ACC112 (cell line): ENCODE results near the gene AKR1C2.
"Not testable (repeated sequence)": the region's sequence is repeated elsewhere in the genome, so short reads cannot be mapped to it uniquely, and the experiment has no call there.

Source experiments
- H2AFZ ChIP-seq: fragments of 200-600 bp; sonication (generic); one replicate; pipeline ENCODE4 v1.6.0; 2017; ENCODE audit warnings: antibody characterized with exemption, low read length; ENCODE audit not compliant: unreplicated experiment
- H3K27ac ChIP-seq: fragments of 200-600 bp; sonication (generic); 2 replicates; pipeline ENCODE4 v1.5.1; 2014; ENCODE audit warnings: low read depth, mild to moderate bottlenecking, antibody characterized with exemption, low read length, moderate library complexity
- H3K27me3 ChIP-seq: fragments of 200-600 bp; sonication (generic); 2 replicates; pipeline ENCODE4 v1.6.1; 2014; ENCODE audit warnings: mild to moderate bottlenecking, antibody characterized with exemption, low read length, moderate library complexity, mixed read lengths; ENCODE audit not compliant: insufficient read depth
- H3K36me3 ChIP-seq: fragments of 200-600 bp; sonication (generic); 2 replicates; pipeline ENCODE4 v1.6.1; 2016; ENCODE audit warnings: mild to moderate bottlenecking, antibody characterized with exemption, low read length, moderate library complexity, mixed read lengths; ENCODE audit not compliant: insufficient read depth
- H3K4me1 ChIP-seq: fragments of 200-600 bp; sonication (generic); one replicate; pipeline ENCODE4 v1.6.1; 2016; ENCODE audit warnings: low read length, mixed read lengths; ENCODE audit not compliant: insufficient read depth, unreplicated experiment, control insufficient read depth
- H3K4me3 ChIP-seq: fragments of 200-600 bp; sonication (generic); 2 replicates; pipeline ENCODE4 v1.5.1; 2014; ENCODE audit warnings: mild to moderate bottlenecking, low read depth, low read length
- H3K79me2 ChIP-seq: fragments of 200-600 bp; sonication (generic); one replicate; pipeline ENCODE4 v1.6.0; 2016; ENCODE audit warnings: low read length; ENCODE audit not compliant: control insufficient read depth, unreplicated experiment, insufficient read depth

AKR1C2 gene

DNA sequence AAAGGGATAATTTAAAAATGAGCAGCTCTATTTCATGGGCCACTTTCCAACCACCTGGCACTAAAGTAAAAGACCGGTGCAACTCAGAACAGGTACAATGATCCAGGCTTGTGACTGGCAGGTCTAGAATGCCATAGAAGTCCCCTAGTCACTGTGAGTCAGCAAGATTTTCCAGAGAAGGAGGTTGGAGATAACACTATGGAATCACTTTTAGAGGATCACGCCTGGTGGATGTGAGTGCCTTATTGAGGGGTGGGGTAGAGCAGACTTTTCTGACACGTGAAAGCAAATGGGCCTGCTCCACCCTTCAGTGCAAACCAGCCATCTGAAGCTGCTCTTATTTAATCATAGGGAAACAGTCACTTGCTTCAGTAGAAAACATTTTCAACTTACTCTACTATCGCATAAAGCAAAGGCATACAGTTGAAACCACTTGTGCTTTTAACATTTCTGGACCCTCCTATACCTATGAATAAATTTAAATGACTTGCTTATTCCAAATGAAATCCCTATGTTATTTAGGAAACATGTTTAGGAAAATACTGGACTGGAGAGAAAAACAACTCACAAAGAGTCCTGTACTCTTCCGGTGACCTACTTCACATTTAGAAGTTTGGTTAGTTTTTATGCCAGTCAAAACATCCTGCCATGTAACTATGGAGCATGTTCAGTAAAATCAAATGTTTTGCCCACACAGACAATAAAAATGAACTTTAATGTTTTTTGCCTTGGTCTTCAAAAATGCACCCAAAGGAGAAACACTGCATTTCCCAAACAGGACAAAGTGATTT, 61.9 kb downstream of the AKR1C2 start:
- Histone ChIP-seq H3K4me3 (no peak overlapping the region), H2AFZ (no peak overlapping the region), H3K27me3 (no peaks in the 10 kb centered on the region), H3K36me3 (no peaks in the 10 kb centered on the region), H3K27ac (peak overlapping the region; percentile 64), H3K4me1 (peaks cover 48% of the 10 kb centered on the region), H3K79me2 (no peaks in the 10 kb centered on the region)

DNA sequence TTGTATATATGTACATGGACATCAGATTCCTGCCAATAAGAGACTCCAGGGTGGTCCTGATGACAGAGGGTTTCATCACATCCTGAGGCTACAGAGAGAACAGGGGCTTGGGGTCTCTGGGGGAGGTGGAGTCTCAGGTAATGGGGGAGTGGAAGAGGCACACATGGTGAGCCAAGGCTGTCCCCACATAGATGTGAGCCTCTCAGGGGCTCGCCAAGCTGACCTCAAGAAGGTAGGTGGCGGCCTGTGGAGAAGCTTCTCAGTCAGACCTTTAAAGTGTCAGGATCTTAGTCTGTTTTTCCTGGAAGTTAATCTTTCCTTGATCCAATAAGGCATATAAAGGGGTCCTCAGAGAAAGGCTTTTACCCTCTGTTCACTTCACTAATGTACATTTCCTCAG, 62.7 kb downstream of the AKR1C2 start:
- Histone ChIP-seq H3K27ac (0 out of 2 replicates have a peak overlapping the region, but pooled peaks have one; percentile 64), H3K4me1 (peaks cover 44% of the 10 kb centered on the region)
- H3K79me2 ChIP-seq, H3K27me3 ChIP-seq, H3K36me3 ChIP-seq, H3K4me3 ChIP-seq, H2AFZ ChIP-seq: not testable (repeated sequence)

DNA sequence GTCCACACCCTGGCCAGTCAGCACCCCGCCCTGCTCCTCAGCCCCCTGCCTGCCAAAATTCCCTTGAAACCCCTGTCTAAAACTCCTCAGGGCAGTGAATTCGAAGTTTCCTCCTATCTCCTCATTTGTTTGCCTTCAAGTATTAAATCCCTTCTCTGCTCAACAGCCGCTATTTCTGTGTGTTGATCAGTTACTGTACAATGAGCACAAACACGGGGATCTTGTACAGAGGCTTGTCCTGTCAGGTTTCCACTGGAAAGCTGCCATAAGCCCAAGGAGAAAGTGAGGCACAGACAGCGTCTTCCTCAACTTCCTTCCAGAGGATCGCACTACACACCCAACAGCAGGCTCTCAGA, 63.6 kb downstream of the AKR1C2 start:
- not testable (repeated sequence) for H3K36me3 ChIP-seq, H3K27ac ChIP-seq, H3K27me3 ChIP-seq, H2AFZ ChIP-seq, H3K79me2 ChIP-seq, H3K4me3 ChIP-seq
- H3K4me1 ChIP-seq, result peaks cover 43% of the 10 kb centered on the region

DNA sequence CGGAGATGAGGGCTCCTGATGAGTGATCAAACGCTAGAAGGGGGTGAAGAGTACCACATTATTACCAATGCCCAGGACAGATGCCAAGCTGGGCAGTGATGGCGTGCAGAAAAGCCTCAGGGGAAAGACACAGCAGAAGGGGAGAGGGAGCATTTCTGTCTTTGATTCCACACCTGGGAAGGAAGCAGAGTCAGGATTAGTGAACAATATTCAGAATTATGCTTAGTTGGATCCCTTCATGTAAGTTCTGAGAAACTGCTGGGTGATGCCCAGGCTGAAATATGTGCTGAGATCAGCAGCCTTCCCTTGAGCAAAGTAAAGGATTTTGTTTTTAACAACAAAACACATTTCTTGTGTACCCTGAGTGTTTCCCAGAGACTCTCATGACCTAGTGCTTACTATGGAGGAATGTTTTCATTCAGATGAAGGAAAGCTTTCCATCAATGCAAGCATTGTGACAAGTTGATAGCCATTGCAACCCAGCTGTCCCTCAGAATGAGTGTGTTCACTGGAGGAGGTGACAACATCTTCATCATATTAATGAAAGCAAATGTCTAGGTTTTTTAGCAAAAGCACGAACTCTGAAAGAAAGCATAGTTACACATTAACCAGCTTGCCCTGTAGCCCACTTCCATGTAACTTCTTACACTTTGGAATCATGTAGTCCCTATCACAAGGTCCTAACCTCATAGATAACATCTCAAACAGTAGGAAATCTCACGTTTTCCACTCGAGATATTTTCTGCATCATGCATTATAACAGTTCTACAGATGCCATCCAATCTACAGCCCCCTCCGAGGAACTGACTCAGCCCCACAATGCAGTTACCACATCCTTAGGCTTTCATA, 64.2 kb downstream of the AKR1C2 start:
- H3K4me1 ChIP-seq, result peaks cover 37% of the 10 kb centered on the region
- no peaks in the 10 kb centered on the region for H3K36me3 ChIP-seq
- H3K79me2 ChIP-seq, result no peaks in the 10 kb centered on the region
- H3K27ac ChIP-seq, result no peak overlapping the region
- no peak overlapping the region for H2AFZ ChIP-seq
- no peaks in the 10 kb centered on the region for H3K27me3 ChIP-seq
- no peak overlapping the region for H3K4me3 ChIP-seq
